ENCODE data around the gene ESYT3.
"Not testable (repeated sequence)": the region's sequence is repeated elsewhere in the genome, so short reads cannot be mapped to it uniquely, and the experiment has no call there.

ESYT3 gene

DNA sequence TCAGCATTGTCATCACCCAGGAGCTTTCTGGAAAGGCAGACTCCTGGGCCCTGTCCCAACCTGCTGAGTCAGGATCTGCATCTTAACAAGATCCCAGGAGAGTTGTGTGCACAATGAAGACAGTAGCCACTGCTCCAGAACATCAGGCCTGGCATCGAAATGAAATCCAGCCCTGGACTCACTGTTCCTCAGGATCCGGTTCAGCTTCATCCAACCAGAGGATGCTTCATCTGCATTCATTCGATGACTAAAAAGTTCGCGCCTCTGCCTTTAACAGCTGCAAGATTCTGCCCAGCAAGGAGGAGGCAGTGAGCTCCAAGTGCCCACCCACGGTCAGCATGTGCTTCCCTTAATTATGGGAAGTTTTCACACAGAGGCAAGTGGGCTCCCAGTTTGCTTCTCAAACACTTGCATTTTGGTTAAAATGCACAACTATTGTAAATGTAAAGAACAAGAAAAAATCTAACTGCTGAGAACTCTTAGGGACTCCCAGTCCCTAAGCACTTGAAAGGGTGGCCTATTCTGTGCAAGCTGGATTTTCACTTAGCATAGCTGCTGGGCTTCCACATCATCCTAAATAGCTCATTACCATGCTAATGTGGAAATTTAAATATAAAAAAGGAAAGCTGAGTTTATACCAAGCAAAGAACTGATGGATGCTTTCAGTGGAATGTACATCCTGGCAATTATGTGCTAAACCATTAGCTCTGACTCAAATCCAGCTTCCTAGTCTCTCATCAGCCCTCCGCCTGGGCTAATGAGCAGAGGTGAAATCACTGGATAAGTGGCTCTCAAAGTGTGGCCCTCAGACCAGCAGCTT is 25.5 kb upstream of the ESYT3 start:
- no peak for DNase-seq

DNA sequence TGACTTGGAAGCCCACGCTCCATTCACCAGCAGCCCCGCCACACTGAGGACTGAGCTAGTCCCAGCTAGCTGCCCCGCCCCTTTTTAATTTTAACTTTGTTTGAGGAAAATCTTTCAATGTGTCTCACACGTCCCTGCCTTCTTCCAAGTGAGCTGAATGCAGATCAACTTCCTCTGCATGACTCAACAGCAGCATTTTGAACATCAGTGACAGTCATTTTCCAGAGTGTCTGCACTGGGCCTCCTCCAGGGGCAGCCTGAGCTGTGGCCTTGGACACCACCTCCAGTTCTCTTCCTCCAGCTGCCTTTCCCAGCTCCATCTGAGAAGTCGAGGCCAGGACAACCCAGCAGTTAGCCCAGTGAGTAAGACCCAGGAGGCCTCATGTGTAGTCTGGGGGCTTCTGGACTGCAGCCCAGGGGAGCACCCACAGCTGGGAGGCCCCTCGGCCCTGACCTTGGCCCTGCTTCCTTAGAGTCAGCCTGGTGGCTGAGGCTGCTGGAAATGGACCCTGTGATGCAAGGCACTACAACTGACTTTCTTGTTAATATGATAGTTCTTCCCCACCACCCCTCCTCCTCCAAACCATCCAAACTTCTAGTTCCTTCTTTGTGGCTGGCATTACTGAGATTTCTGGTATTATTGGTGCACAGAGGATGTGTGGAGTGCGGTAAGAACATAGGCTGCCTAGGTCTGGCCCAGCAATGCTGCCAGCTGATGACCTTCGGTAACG is 21.4 kb upstream of the ESYT3 start:
- DNase-seq: no peak

- not testable (repeated sequence) for DNase-seq
Measured at GRCh38 chr3:138416236-138416635, 18.2 kb upstream of the ESYT3 start.

DNA sequence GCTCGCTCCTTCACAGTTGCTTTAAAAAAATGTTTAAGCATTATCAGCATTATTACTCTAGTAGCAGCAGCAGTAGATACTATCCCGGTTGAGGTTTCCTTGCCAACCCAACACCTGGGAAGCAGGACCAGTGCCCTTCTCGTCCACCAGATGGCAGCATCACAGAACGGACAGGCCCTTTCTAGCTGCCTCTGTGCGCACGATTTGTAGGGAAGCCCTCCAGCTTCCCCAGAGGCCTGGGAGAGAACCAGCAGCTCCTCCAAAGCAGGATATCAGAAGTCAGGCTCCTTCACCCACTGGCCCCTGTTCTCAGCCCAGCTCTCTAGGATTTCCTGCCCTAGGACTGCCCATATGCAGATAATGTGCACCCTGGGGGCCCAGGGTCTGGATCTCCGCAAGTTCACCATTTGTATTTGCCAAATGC is 16.8 kb upstream of the ESYT3 start:
- peak; percentile 90 for DNase-seq

DNA sequence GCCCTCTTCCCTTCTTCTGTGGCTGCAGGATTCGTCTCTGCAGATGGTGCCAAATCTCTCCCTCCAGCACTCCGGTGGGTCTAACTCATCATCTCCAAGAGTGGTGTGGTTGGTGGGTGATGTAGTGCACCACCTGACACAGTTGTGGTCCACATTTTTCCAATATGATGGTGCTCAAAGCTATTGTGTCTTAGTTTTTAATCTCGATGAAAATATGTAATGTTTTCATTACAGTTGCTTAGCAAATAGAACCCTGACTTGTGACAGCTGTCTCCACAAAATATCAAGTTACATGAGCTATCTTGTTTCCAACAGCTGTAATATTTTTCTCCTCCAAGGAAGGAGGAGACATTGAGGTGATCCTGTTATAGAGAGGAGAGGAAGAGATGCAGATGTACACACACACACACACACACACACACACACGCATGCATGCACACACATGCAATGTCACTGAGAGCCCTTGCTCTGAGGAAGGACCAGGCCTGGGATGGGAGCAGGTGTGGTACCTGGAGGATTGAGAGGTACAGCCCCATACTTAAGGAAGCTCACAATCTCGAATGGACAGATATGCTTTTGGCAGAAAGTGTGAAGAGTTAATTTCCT is 15.7 kb upstream of the ESYT3 start:
- DNase-seq: peak; percentile 79

DNA sequence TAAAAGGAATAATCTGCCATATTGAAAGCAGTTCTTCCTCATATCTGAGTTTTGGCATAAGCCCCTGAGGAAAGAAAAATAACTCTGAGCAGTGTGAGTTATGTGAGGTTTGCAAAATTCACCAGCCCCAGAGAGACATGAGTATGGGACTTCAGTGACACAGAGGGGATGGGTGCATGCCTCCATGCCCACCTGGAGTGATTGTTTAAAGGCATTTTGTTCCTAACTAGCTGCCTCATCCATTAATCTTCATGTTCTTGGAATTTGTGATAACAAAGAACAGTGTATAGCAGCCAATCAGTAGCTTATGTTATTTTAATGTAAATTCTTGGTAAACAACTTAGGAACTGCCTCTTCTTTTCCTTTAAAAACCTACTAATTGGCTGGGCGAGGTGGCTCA is 11.1 kb upstream of the ESYT3 start:
- DNase-seq: no peak

GRCh38 chr3:138424323-138424722 is 10.1 kb upstream of the ESYT3 start:
- no peak for DNase-seq

DNA sequence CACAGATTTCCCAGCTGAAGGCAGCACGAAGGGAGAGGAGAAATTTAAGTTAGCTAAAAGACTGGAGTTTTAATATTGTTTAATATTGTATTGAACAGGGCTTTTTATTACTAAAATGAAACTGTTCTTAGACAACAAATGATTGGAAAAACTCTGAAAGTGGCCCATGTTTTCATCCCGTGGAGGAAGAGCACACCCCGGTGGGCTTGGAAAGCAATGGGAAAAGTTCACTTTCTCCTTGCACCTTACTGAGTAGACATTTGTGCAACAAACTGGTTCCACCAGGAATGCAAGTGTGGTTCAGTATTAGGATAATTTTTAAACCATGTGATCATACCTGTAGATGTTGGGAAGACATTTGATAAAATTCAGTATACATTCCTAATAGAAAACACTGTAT is 8.2 kb upstream of the ESYT3 start:
- peak; percentile 41 for DNase-seq

DNA sequence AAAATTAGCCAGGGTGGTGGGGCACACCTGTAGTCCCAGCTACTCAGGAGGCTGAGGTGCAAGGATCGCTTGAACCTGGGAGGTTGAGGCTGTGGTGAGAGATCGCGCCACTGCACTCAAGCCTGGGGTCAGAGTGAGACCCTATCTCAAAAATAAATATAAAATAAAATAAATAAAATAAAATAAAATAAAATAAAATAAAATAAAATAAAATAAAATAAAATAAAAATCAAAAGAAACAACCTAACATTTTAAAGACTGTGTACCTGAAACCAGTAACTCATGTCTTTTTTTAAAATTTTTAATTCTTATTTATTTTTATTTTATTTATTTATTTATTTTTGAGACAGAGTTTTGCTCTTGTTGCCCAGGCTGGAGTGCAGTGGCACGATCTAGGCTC is 7.7 kb upstream of the ESYT3 start:
- DNase-seq: not testable (repeated sequence)

DNA sequence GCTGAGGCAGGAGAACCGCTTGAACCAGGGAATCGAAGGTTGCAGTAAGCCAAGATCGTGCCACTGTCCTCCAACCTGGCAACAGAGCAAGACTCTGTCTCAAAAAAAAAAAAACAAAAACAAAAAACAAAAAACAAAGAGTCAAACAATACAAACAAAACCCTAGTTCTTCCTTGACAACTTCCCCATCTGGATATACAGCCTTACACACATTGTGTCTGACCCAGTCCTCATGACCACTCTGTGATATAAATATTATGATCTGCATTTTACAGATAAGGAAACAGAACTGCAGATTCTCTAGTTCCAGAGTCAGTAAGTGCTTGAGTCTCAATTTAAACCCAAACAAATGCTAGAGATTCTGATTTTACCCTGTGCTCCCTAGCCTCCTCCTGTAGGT is 4.8 kb upstream of the ESYT3 start:
- no peak for DNase-seq

GRCh38 chr3:138432576-138433240 is 1.7 kb upstream of the ESYT3 start:
- DNase-seq: no peak

GRCh38 chr3:138433892-138434275 is 532 bp upstream of the ESYT3 start:
- DNase-seq: no peak

DNA sequence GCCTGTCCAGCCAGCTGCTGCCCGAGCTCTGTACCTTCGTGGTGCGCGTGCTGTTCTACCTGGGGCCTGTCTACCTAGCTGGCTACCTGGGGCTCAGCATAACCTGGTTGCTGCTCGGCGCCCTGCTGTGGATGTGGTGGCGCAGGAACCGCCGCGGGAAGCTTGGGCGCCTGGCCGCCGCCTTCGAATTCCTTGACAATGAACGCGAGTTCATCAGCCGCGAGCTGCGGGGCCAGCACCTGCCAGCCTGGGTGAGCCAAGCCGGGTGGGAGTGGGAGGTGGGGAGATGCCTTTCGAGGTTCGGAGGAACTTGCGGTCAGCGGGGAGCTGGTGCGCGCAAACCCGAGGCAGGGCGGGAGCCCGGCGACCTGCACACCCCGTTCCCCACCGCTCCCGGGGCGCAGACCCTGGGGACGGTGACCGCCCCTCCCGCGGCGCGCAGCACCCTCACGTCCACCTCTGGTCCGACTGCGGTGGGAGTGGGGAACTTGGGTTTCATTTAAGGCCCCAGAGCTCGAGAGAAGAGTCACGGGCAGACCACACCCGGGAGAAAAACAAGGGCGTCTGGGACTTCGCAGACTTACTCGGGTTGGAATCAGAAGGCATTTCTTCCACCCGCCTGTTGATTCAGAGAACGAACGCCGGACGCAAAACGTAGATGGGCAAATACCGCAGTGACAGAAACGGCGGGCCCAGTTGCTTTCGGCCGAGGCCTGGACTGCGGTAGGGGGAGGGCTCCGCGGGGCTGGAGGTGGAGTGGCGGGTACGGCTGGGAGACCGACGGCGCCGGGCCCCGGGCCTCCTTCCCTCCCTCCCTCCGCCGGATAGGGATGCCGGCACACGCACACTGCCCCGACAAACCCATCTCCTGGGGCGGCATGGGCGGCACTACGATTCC is 708 bp downstream of the ESYT3 start:
- DNase-seq: peak; percentile 75

- no peak for DNase-seq
Measured at GRCh38 chr3:138435840-138436239, 1.4 kb downstream of the ESYT3 start.

DNA sequence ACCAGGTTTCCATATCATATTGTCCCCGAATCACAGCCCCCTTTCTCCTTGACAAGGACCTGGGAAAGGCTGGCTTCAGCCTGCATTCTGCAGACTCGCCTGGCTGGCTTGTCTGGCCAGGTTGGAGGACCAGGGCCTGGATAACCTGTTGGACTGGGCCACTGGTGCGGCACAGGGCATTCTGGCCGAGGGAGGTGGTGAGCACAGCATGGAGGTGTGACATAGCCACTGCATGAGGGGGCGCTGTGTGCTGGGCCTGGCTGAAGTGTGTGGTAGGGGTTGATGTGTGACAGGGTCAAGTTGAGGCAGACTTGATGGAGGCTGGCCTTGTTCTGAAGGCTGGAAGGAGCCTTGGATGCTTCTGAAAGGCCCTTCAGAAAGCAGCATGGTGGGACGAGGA is 2.9 kb downstream of the ESYT3 start:
- no peak for DNase-seq

DNA sequence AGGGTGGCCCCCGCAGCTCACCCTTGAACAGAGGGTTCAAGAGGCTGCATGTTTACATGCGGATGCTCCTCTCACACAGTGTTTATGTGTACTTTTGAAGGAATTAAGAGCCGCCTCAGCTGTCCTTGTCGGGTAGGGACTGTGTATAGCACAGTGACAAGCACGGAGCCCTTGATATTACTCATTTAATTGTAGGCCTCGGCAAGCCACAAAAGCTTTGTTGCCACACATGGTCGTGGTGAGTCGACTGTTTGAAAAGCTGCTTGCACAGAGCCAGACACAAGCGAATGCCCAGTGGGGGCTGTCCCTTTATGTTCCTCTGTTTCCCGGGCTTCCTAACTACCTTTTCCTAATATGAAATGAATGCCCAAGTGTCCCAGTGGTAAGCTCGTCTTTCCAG is 4.5 kb downstream of the ESYT3 start:
- DNase-seq: no peak

- DNase-seq: no peak
Measured at GRCh38 chr3:138439646-138440045, 5.2 kb downstream of the ESYT3 start.

GRCh38 chr3:138440121-138440521 is 5.7 kb downstream of the ESYT3 start:
- DNase-seq: peak; percentile 10

DNA sequence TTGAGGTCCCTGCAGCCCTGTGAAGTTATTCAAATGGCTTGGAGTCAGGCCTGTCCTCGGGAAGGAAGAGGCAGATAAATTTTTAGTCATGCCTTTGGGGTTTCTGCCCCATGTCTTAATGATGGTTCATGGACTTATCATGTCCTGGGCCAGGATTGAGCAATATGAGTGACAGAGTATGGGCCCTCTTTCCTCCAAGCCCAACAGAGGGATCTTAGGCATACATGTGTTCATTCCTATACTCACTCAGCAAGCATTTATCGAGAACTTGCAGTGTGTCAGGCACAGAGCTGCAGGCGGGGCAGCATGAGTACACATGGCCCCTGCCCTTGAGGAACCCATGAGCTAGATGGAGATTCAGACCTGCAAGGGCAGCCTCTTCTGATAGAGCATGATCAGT is 6.2 kb downstream of the ESYT3 start:
- no peak for DNase-seq

- no peak for DNase-seq
Measured at GRCh38 chr3:138441256-138441655, 6.8 kb downstream of the ESYT3 start.

DNA sequence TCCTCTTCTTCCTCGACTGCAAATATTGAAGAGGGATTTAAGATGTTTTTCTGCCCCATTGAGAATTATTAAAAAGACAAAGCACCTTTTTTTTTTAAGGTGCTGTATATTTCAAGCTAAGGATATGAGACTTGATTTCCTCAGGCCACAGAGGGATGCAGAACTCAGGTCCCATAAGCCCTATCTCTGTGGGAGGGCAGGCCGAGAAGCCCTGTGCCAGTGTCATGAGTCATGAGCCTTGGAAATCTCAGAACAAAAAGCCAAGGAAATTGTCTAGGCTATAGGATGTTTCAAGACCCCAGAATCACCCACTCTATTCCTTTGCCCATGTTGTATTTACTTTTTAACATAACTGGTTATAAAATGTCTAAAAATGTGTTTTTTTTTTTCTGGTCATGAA is 7.3 kb downstream of the ESYT3 start:
- no peak for DNase-seq

DNA sequence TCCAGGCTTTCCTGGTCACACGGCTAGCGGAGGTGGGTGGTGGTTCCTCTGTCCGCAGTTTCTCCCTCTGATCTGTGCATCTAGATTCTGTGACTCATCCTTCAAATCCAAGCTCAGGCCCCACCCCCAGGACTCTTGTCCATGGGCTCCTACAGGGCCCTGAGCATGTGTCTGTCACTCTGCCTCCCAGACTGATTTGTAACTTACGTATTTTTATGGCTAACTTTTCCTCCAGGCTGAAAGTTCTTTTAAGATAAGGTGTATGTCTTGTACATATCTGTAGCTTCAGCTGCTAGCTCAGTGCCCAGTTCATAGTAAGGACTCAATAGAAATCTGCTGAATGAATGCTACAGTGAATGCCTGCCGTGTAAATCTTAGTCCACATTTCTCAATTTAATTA is 8.0 kb downstream of the ESYT3 start:
- peak; percentile 33 for DNase-seq

Measured in DMS53 (cell line).